HCT116 (cell line): ENCODE measurements around the gene CARD9. TPM values are rescaled to one million over a fixed set of nuclear protein-coding genes. Genes with fewer than 3 reads are reported as not detected.
A peak's percentile ranks its signal among the peaks of the same experiment; 100 is the strongest.

Source experiments
- CEBPB ChIP-seq: IDR thresholded peaks from 2 replicates; pipeline ENCODE4 v1.6.1; 2012; ENCODE audit warnings: low read depth
- ELF1 ChIP-seq: IDR thresholded peaks from 2 replicates; pipeline ENCODE4 v1.6.1; 2012; ENCODE audit warnings: low read depth, borderline replicate concordance
- JUND ChIP-seq: IDR thresholded peaks from 2 replicates; pipeline ENCODE4 v1.6.1; 2012
- MAX ChIP-seq: IDR thresholded peaks from 2 replicates; pipeline ENCODE4 v1.6.1; 2012
- POLR2A ChIP-seq: IDR thresholded peaks from 2 replicates; pipeline ENCODE4 v1.7.0; 2011; ENCODE audit warnings: borderline replicate concordance; ENCODE audit not compliant: insufficient read depth, insufficient read length; ENCODE audit errors: extremely low read depth
- POLR2AphosphoS5 ChIP-seq: IDR thresholded peaks from 2 replicates; pipeline ENCODE4 v1.6.1; 2011; ENCODE audit warnings: mild to moderate bottlenecking, low read depth, low read length, moderate library complexity
- RAD21 ChIP-seq: IDR thresholded peaks from 2 replicates; pipeline ENCODE4 v1.6.1; 2012; ENCODE audit warnings: low read depth, mild to moderate bottlenecking
- REST ChIP-seq: IDR thresholded peaks from 2 replicates; pipeline ENCODE4 v1.6.1; 2012; ENCODE audit warnings: low read depth
- SIN3A ChIP-seq: IDR thresholded peaks from 2 replicates; pipeline ENCODE4 v1.6.1; 2012; ENCODE audit warnings: low read depth
- SP1 ChIP-seq: IDR thresholded peaks from 2 replicates; pipeline ENCODE4 v1.6.1; 2012; ENCODE audit warnings: low read depth
- SRF ChIP-seq: IDR thresholded peaks from 2 replicates; pipeline ENCODE4 v1.6.1; 2012; ENCODE audit warnings: low read depth
- TCF7L2 ChIP-seq: IDR thresholded peaks from 2 replicates; pipeline ENCODE4 v1.7.0; 2011; ENCODE audit warnings: borderline replicate concordance, inconsistent platforms; ENCODE audit not compliant: insufficient read depth, insufficient read length; ENCODE audit errors: extremely low read depth
- YY1 ChIP-seq: IDR thresholded peaks from 2 replicates; pipeline ENCODE4 v1.6.1; 2011; ENCODE audit warnings: low read length, low read depth, moderate library complexity, mild to moderate bottlenecking; ENCODE audit not compliant: insufficient replicate concordance; ENCODE audit errors: extremely low read depth
- ZFX ChIP-seq: fragments of 450-650 bp; IDR thresholded peaks from 2 replicates; pipeline ENCODE4 v1.6.1; 2017
- total RNA-seq: library from RNA; stranded (reverse); gene quantifications from one replicate; pipeline ENCODE4 v1.2.1, GENCODE V29; 2021; ENCODE audit not compliant: unreplicated experiment
- TF ChIP-seq, protein P1 (sequence below): IDR thresholded peaks from 2 replicates; pipeline ENCODE4 v1.6.1; 2012

The CARD9 gene
- total RNA-seq, 1 experiment from 2014 or later: 1.2 TPM

DNA sequence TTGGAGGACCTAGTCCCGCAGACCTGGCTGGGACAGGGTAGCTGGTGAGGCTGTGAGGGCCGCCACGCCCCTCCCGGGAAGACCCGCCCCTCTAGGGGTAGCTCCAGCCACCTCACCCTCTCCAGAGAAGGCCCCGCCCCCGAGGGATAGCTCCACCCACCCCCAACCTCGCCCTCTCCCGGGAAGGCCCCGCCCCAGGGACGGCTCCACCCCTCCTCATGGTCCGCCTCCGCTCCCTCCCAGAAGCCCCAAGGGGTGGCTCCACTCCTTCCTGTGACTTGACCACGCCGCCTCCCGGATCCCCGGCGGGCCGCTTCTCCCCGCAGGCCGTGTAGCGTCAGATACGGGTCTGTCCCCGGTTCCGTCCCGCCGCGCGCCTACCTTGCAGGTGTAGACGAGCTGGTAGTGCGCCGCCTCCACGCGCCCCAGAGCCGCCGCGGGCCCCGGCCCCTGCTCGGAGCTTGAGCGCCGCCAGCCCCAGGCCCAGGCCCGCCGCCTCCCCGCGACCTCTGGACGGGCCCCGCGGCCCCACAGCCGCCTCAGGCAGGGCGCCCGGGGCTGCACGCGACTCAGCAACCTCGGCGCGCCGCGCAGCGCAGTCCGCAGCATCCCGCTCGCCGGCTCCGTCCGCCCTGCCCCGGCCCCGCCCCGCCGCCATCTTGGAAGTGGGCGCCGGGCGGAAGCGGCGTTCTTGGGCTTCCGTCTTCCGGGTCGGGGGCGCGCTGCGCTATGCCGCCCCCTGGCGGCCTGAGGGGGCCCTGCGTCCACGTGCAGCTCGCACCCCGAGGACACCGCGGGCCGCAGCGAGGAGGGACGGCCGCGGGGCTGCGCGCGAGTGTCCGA, 10.1 kb downstream of the CARD9 start, which contains the start of gene DNLZ (continued):
- TF ChIP-seq REST (no peak), SRF (no peak), POLR2A (peak; percentile 74), MAX (no peak), TCF7L2 (no peak), YY1 (peak; percentile 98), SP1 (no peak), POLR2AphosphoS5 (peak; percentile 89), SIN3A (no peak), CEBPB (no peak), ZFX (peak; percentile 91; the same call in 1 of the 2 replicates), JUND (no peak), ELF1 (no peak), RAD21 (no peak)
- TF ChIP-seq, protein P1, sequence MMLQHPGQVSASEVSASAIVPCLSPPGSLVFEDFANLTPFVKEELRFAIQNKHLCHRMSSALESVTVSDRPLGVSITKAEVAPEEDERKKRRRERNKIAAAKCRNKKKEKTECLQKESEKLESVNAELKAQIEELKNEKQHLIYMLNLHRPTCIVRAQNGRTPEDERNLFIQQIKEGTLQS: no peak
